GM12865 (cell line): ENCODE data around the gene PCLO.

Experiments
- DNase-seq: peaks from one replicate; pipeline ENCODE4 v3.0.0; 2010; ENCODE audit warnings: low read depth
- H3K4me3 ChIP-seq: 2 replicates; pipeline ENCODE4 v1.5.1; 2011; ENCODE audit warnings: mild to moderate bottlenecking, low read depth, low read length, control low read depth
- TF ChIP-seq, protein P1 (sequence below): IDR thresholded peaks from 2 replicates; pipeline ENCODE4 v1.5.1; 2011; ENCODE audit warnings: low read length, control low read depth, low read depth, inconsistent platforms; ENCODE audit not compliant: insufficient read depth; ENCODE audit errors: missing control alignments

PCLO gene

DNA sequence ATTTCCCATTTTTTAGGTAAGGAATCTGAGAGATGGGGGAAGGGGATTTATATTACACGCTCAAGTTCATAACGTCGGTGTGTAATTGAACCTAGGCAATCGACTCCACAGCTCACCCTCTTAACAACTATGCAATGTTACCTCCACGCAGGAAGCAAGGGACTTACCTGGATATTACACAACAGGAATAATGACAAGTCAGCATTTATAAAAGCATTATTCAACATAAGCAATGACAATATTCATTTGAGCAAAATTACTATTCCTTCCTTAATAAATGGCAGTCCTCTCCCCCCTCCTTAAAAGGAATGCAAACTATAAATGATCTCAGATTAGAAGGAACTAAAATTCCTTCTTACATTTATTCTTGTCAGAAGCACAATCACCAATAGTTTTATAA, 104.0 kb downstream of the PCLO start:
- H3K4me3 ChIP-seq: no peak overlapping the region
- DNase-seq: no peak
- TF ChIP-seq, protein P1, sequence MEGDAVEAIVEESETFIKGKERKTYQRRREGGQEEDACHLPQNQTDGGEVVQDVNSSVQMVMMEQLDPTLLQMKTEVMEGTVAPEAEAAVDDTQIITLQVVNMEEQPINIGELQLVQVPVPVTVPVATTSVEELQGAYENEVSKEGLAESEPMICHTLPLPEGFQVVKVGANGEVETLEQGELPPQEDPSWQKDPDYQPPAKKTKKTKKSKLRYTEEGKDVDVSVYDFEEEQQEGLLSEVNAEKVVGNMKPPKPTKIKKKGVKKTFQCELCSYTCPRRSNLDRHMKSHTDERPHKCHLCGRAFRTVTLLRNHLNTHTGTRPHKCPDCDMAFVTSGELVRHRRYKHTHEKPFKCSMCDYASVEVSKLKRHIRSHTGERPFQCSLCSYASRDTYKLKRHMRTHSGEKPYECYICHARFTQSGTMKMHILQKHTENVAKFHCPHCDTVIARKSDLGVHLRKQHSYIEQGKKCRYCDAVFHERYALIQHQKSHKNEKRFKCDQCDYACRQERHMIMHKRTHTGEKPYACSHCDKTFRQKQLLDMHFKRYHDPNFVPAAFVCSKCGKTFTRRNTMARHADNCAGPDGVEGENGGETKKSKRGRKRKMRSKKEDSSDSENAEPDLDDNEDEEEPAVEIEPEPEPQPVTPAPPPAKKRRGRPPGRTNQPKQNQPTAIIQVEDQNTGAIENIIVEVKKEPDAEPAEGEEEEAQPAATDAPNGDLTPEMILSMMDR: no peak

DNA sequence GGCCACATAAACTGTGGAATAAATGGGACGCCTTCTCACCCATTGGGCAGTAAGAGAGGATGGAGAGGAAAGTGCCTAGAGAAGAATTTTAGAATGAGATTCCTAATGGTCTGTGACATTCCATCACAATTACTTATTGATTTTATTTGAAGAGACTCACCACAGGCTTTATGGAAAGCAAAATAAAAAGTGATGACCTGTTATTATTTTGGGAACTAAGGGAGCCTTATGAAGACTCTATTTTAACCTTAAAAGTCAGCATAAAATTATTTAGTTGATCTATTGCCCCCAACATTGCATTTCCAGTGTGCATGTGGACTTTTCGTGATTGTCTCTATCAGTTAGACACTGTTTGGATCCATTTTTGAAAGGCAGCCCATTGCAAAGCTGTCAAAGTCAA, 107.5 kb downstream of the PCLO start:
- H3K4me3 ChIP-seq: no peak overlapping the region
- TF ChIP-seq, protein P1: no peak
- no peak for DNase-seq

DNA sequence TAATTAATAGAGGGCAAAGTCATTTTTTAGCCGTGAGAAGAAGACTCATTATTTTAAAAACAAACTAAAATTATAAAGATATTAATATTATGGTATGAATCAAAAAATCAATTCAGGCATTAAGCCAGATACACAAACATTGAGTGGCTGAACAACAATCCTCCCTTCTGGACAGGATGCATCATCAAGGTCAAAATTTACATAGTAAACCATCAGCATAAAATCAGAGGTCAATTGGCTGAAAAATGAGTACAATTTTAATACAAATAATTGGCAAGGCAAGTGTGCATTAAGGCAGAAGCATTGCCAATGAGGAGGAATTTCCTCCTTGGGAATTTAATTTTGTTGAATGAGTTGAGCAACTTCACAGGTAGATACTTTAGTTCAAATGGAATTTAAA, 108.2 kb downstream of the PCLO start:
- DNase-seq: no peak
- TF ChIP-seq, protein P1: no peak
- no peak overlapping the region for H3K4me3 ChIP-seq

DNA sequence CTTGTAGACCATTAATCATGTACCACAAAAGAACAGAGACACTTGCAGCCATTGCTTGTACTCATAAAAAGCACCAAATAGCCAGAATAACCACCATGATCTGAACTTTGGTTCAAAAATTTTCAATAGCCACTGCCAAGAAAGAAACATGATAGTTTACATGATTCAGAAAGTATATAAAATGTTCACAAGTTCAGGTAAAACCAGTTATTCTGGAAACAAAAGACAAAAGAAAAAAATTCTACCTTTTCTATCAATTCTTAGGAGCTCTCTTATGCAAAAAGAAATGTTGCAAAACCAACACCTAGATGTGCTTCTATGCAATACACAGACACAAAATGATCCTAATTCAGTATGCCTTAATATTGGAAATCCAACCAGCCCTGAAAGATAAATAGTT, 108.7 kb downstream of the PCLO start:
- TF ChIP-seq, protein P1: no peak
- DNase-seq: no peak

DNA sequence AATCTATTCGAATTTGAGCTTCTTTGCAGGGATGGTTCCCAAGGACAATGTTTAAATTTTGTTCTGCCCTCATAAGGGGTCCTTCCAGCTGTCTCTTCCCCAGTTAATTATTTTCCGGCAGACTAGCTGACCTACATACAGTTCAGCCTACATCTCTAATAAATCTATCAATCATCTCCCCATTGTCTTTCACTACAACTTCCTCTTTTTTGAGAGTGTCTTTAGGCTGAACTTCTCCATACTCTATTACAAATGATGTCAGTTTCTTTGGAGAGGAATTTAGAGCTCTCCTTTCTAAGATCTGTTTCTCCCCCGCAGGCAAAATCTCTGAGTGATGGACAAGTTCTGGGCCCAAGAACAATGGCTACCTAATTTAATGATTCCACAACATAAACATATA, 122.2 kb downstream of the PCLO start:
- no peak for DNase-seq
- no peak overlapping the region for H3K4me3 ChIP-seq
- TF ChIP-seq, protein P1: no peak

More for the DNA sequence above, 108.7 kb downstream of the PCLO start:
- H3K4me3 ChIP-seq: no peak overlapping the region

DNA sequence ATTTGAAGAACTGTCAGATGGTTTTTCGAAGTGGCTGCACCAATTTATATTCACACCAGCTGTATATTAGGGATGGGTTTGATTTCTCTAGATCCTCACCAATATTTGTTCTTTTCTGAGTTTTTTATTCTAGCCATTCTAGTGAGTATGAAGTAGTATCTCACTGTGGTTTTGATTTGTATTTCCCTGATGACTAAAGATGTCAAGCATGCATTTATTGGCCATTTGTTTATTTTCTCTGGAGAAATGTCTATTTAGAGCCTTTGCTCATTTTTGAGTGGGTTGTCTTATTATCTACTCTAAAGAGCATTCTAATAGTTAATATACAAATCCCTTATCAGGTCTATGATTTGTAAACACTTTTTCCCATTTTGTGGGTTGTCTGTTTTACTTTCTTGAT, 123.9 kb downstream of the PCLO start:
- no peak for DNase-seq
- TF ChIP-seq, protein P1: no peak
- no peak overlapping the region for H3K4me3 ChIP-seq

DNA sequence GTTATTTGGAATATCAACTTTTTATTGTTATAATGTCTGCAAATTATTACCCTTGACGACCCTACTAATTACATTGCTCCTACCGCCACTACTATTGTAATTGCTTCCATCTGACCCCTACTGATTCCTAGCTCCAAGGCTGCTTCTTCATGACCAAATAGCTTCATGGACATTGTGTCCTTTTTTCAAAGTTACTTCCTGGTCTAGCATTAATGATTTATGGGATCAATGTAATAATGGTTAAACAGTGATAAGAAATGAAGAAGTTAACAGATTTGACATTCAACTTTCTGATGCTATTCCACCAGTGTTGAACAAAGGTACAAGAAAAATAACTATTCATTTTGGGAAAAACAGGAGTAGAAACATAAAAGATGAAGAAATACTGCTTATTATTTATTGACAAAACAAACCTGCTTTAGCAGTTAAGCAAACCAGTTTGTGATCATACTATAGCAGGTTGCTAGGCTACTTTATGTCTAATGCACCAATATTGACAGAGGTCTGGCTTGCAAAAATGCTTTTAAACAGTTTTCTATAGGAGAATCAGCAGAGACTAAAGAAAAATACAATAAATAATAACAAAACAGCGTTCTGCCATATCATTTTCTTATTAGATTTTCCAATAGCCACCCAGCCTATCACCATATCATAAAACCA, 125.8 kb downstream of the PCLO start:
- DNase-seq: no peak
- H3K4me3 ChIP-seq: no peak overlapping the region
- TF ChIP-seq, protein P1: no peak
